ENCODE measurements around the gene ADAM12.

- TF ChIP-seq CTCF (conservative IDR thresholded peaks at IDR 0.05 in 1 of 2, IDR thresholded peaks at IDR 0.05 in 1 of 2; ENCODE audit: low read depth in 1 of 2, low read length in 2 of 2) (no peak), EZH2 (IDR thresholded peaks at IDR 0.05; ENCODE audit: low read length, missing control alignments) (no peak)
Observed at GRCh38 chr10:126034586-126034985, 353.7 kb downstream of the ADAM12 start.

Data from fibroblast of lung (primary cell).